NCI-H2227 treated with DMSO at 0.1 percent for 48 hours (cell line): Measurements from ENCODE around the gene CACNA1C.

Source experiments
- DNase-seq: peaks from one replicate; lab custom pipeline; 2025; lab: John Stamatoyannopoulos, UW

The CACNA1C gene

GRCh38 chr12:2298556-2299200 lies 245.9 kb downstream of the CACNA1C start:
- DNase-seq = no peak

DNA sequence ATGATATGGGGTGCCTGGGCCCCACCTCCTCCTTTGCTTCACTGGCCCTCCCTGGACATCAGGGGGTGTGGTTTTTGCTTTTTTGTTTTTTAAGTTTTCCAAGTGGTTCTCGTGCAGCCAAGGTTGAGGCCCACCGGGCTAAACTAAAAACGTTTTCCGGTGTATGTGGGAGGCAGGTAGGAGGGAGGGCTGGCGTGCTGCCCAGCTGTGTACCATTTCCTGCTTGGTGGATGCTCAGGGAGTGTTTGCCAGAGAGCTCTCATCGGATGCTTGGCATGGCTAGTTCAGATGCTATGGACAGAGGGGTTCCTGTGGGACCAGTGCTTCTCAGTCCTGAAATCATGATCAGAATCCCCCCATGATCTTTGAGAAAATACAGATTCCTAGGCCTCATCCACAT lies 246.4 kb downstream of the CACNA1C start:
- DNase-seq = no peak

DNA sequence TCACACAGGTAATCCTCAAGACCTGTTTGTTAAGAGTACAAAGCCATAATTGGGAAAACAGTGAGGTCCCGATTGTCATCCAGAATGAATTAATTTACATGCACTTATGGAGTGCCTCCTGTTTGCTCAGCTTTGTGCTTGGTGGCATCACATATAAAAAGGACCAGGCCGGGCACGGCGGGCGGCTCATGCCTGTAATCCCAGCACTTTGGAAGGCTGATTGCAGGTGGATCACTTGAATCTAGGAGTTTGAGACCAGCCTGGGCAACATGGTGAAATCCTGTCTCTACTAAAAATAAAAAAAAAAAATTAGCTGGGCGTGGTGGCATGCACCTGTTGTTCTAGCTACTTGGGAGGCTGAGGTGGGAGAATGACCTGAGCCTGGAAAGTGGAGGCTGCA lies 247.4 kb downstream of the CACNA1C start:
- DNase-seq = no peak

DNA sequence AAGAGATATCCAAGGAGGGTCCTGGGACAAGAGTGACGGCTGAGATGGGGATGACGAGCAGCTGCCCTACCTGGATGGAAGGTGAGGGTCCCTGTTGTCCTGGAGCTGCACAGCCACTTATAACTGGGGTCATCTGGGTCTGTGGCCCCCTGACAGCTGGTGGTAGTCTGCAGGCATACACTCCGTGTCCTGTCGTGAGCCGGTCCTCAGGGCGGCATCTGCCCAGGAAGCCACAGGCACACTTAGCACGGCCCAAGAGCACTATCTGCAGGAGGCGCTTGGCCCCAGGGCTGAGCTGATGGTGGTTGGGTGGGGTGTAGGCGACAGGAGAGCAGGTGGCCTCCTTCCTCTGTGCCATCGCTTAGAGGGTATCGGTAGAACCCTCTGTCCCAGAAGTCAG lies 248.1 kb downstream of the CACNA1C start:
- no peak for DNase-seq

DNA sequence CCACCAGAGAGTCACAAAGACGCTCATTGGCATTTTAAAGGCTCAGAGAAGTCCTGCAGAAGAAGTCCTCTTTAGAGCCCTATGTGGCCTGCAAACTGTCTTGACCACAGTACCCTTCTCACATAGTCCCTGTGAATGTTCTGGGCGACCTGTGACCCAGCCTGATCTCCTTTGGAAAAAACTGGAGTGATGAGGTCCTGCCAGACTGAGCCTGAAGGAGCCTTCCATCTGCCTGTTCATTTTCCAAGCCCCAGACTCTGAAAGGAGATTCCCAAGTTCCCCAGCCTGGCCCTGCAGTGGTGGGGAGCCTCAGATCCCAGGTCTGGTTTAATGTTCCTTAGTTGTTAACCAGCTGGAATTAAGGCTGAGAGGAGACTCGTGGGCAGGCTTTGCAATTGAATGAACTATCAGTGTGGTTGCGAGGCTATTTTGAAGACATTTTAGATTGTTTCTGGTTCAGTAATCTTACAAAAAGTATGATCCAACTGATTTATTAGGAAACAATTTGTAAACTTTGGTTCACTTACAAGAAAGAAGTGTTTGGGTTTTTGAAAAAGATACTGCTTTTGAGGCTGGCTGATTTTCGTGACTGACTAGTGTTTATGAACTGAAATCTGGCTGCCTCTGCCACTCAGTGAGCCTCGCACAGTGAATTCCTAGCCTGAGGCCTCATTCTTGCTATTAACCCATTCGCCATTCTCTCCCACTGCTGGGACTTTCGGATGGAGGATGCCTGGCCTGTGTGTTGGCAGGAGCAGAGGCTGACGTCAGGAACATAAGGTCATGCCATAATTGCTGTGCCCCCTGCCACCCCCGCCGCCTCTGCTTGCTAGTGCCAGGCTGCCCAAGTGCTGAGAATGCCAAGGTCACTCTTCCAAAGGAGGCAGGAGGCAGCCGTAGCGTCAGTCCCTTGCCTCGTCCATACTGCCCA lies 249.0 kb downstream of the CACNA1C start:
- DNase-seq = no peak

- DNase-seq = no peak
Measured at GRCh38 chr12:2302711-2303580, 250.2 kb downstream of the CACNA1C start.

DNA sequence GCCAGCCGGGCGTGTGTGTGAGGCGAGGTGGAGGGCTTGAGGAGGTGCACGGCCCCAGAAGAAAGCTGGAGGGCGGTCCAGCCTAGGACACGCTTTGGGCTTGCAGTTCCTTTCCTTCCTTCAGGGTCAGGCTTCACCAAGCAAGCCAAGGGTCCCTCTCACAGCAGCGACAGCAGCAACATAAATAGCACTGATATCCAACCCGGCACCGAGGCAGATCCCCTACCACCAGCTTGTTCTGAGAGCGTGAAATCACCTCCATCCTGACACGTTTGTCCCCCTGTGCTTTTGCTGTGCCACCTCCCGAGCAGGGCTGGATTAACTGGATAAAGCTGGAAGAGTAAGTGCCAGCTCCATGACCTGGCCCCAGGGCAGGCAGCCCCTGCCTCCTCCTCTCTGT lies 251.4 kb downstream of the CACNA1C start:
- no peak for DNase-seq

GRCh38 chr12:2306012-2306411 lies 253.2 kb downstream of the CACNA1C start:
- no peak for DNase-seq

GRCh38 chr12:2306735-2307134 lies 253.9 kb downstream of the CACNA1C start:
- no peak for DNase-seq

DNA sequence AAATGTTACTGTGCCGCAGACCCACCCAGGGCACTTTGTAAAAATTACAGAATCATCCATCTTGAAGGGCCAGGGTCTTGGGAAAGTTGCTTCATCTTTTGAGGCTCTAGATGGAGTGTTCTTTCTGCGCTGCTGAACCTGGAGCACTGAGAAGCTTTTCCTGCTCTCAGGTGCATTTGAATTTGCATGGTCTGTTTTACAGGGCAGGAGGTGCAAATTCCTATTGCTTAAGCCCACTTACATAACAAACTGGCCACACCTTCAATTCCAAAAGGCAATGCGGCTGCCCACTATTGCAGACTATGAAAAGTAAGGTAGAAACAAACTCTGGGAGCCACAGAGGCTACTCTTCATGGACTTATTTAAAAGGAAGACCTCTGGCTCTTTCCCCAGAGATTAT lies 254.8 kb downstream of the CACNA1C start:
- no peak for DNase-seq

- no peak for DNase-seq
Measured at GRCh38 chr12:2309647-2310046, 256.9 kb downstream of the CACNA1C start.

GRCh38 chr12:2311020-2311778 lies 258.4 kb downstream of the CACNA1C start:
- DNase-seq = no peak

DNA sequence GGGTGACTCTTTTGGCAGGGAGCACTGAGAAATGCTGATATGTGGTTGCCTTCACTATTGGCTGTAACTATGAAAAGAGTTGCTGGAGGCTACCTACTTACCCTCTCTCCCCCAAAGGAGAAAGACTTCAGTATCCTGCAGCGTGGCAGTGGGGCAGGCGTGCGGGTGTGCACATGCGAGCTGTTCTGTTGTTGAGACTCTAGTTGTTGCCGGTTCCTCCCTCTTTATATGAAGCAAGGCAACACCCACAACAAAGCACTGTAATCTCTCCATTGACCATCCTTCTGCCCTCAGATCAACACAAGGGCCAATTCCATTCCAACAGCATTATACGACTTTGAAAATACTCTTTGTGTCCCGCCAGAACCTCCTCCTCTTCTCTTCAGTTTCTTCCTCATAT lies 259.4 kb downstream of the CACNA1C start:
- no peak for DNase-seq

- DNase-seq = no peak
Measured at GRCh38 chr12:2312770-2313169, 260.0 kb downstream of the CACNA1C start.

DNA sequence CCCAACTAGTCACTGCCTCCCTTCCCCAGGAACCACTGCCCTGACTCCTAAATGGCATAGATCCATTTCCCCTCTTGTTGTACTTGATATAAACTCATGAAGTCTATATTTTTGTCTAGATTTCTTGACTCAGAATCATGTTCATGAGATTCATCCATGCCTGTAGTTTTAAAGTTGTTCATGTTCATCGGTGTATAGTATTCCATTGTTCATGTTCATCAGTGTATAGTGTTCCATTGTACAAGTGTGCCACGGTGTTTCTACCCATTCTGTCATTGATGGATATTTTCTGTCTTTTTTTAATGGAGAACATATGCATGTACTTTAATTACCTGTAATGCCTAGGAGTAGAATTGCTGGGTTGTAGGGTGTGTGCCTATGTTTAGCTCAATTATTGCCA lies 261.7 kb downstream of the CACNA1C start:
- DNase-seq = no peak

DNA sequence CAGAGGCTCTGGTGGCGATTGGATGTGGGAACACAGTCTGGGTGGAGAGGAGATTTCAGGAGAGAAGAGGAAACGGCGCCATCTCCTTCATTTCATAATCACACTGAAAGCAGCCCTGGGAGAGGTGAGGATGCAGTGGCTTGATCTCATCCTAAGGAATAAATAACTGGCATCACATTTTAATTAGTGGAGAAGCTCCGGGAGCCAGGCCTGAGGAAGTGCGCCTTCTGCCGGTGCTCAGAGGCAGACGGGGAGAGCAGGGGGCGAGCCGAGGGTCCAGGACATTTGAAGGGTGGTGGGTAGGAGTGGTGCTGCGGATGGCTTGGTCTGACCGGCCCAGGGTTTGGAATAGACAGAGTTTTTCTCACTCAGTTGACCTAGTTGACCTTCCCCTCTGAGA lies 265.0 kb downstream of the CACNA1C start:
- DNase-seq = no peak

DNA sequence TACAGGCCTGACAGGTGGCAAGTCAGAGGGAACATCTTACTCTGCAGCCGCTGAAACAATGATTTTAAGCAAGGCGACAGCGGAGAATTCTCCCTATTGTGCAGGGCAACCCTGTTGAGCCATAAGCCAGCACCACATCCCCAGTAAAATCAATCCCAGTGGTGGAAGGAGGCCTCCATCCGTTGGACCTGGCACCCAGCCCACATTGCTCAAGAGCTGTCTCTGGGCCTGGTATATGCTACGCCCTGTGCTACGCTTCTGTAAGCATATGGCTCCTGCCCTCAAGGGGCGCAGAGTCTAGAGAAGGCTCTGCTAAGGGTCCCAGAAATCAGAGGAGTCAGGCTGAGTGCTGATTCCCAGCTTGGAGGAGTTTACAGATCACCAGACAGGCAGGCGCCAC lies 265.5 kb downstream of the CACNA1C start:
- DNase-seq = peak; percentile 21

DNA sequence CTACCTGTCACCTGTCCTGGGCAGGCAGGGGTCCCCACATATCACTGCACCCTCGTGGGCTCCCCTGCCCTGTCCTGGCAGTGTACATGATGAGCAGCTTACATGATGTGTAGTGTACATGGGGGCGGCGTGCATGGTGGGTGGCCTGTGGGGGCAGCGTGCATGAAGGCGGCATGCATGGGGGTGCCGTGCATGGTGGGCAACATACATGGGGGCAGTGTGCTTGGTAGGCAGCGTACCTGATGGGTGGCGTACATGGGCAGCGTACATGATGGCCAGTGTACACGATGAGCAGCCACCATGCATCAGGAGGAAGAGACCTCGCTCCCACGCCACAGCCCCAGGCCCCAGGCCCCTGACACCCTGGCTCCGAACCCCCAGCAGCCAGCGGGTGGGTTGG lies 266.3 kb downstream of the CACNA1C start:
- DNase-seq = no peak

DNA sequence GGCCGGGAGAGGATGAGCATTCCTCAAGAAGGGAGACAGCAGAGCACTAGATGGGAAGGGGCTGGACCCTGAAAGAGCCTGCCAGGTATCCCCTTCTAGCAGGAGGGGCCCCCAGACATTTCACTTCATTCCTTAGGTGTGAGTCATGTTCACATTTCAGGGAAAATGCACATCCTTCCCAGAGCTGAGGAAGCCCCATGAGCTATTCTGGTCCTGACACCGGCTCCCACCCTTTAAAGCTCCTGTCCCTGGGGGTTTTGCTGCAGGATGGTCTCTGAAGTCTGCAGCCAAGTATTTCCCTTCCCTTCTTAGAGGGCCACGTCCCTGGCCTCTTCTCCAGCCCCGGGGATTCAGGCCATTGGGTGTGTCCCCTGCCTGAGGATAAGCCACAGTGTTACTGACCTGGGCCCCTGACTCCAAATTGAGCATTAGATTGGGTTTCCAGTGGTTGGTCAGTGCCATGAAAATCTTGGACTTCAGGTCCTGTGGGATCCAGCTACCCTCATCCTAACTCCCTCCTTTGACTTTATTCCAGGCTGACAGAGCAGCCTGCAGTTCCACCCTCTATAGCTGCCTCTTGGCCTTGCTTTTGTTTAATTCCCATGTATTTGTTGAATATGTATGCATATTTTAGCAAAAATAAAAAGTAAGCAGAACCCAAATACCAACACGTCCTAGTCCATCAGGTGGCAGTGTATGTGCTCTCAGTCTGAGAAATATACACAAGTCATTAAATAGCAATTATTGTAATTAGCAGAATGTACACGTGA lies 267.1 kb downstream of the CACNA1C start:
- DNase-seq = no peak

DNA sequence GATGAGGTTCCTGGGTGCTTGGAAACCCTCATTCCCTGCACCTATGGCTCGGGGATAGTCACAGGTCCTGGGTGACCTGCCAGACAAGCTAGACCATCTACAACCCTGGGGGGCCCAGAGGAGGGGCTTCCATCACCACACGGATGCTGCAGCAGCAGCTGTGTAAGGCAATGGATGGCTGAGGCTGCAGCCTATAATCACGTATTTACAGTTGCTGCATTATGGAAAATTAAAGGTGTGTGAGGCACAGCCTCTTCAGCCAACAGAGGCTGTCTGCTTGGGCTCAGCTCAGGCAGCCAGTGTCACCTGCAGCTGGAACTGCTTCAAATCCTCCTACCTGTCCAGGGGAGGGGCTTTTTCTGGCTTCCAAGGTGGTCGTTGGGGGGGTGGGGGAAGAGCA lies 268.1 kb downstream of the CACNA1C start:
- DNase-seq = peak; percentile 23

- no peak for DNase-seq
Measured at GRCh38 chr12:2322554-2323120, 269.9 kb downstream of the CACNA1C start.
